ENCODE results near the gene SMARCAL1.

Gene SMARCAL1

GRCh38 chr2:216501854-216502253 lies 89.6 kb downstream of the SMARCAL1 start:
- CTCF ChIA-PET = interaction anchor here (0.7 kb wide), 1 partner anchor 212 kb away, joined by 4 read pairs; no protein-coding TSS in a partner anchor

GRCh38 chr2:216502381-216503158 lies 90.3 kb downstream of the SMARCAL1 start:
- H3K27ac ChIP-seq (ENCODE audit: extremely low read depth, low read depth, low read length) = no peak overlapping the region
- H3K36me3 ChIP-seq (ENCODE audit: control insufficient read depth in 2 of 2, insufficient read depth in 1 of 2, low read length in 2 of 2) = peaks cover 59 to 77% of the 10 kb centered on the region in 2 experiments
- CTCF ChIA-PET = no interaction called here
- POLR2A ChIA-PET = interaction anchor here (1.3 kb wide), 1 partner anchor 91 kb away, joined by 3 read pairs; the partner anchor contains the start of gene SMARCAL1
- H3K4me3 ChIP-seq (ENCODE audit: low read depth, low read length) = no peak overlapping the region
- H3K9me3 ChIP-seq (ENCODE audit: control insufficient read depth, insufficient read depth, low read depth, low read length) = no peaks in the 10 kb centered on the region
- peaks cover 8% of the 10 kb centered on the region; the same call in 1 of the 2 replicates for H3K4me1 ChIP-seq (ENCODE audit: control insufficient read depth, insufficient read depth, low read length)
- TF ChIP-seq ZSCAN23 (tag by site-specific recombination; IDR thresholded peaks at IDR 0.05) = no peak
- TF ChIP-seq ZNF560 (tag by site-specific recombination; IDR thresholded peaks at IDR 0.05; ENCODE audit: borderline replicate concordance) = no peak
- no peak for TF ChIP-seq ZNF24 (tag by site-specific recombination; IDR thresholded peaks at IDR 0.05)
- TF ChIP-seq, protein P1, sequence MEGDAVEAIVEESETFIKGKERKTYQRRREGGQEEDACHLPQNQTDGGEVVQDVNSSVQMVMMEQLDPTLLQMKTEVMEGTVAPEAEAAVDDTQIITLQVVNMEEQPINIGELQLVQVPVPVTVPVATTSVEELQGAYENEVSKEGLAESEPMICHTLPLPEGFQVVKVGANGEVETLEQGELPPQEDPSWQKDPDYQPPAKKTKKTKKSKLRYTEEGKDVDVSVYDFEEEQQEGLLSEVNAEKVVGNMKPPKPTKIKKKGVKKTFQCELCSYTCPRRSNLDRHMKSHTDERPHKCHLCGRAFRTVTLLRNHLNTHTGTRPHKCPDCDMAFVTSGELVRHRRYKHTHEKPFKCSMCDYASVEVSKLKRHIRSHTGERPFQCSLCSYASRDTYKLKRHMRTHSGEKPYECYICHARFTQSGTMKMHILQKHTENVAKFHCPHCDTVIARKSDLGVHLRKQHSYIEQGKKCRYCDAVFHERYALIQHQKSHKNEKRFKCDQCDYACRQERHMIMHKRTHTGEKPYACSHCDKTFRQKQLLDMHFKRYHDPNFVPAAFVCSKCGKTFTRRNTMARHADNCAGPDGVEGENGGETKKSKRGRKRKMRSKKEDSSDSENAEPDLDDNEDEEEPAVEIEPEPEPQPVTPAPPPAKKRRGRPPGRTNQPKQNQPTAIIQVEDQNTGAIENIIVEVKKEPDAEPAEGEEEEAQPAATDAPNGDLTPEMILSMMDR (tag by site-specific recombination; IDR thresholded peaks at IDR 0.05) = no peak
- TF ChIP-seq ZNF362 (tag by site-specific recombination; IDR thresholded peaks at IDR 0.05) = no peak
- no peak for TF ChIP-seq ZNF23 (tag by site-specific recombination; IDR thresholded peaks at IDR 0.05; ENCODE audit: borderline replicate concordance)
- TF ChIP-seq, protein P2, sequence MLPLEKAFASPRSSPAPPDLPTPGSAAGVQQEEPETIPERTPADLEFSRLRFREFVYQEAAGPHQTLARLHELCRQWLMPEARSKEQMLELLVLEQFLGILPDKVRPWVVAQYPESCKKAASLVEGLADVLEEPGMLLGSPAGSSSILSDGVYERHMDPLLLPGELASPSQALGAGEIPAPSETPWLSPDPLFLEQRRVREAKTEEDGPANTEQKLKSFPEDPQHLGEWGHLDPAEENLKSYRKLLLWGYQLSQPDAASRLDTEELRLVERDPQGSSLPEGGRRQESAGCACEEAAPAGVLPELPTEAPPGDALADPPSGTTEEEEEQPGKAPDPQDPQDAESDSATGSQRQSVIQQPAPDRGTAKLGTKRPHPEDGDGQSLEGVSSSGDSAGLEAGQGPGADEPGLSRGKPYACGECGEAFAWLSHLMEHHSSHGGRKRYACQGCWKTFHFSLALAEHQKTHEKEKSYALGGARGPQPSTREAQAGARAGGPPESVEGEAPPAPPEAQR (tag by site-specific recombination; IDR thresholded peaks at IDR 0.05) = no peak
- no peak for TF ChIP-seq HOXA7 (CRISPR knock-in tag; IDR thresholded peaks at IDR 0.05; ENCODE audit: borderline replicate concordance)
- TF ChIP-seq ZNF510 (tag by site-specific recombination; IDR thresholded peaks at IDR 0.05; ENCODE audit: insufficient replicate concordance) = no peak
- no peak for TF ChIP-seq ZNF184 (tag by site-specific recombination; IDR thresholded peaks at IDR 0.05)
- TF ChIP-seq ZNF292 (tag by site-specific recombination; IDR thresholded peaks at IDR 0.05; ENCODE audit: borderline replicate concordance, low read depth) = no peak
- no peak for TF ChIP-seq ZSCAN16 (tag by site-specific recombination; IDR thresholded peaks at IDR 0.05)
- no peak for TF ChIP-seq YY2 (tag by site-specific recombination; IDR thresholded peaks at IDR 0.05)
- no peak for TF ChIP-seq ZFP41 (tag by site-specific recombination; IDR thresholded peaks at IDR 0.05; ENCODE audit: borderline replicate concordance)
- no peak for TF ChIP-seq ZNF658 (tag by site-specific recombination; IDR thresholded peaks at IDR 0.05)
- TF ChIP-seq ZNF571 (tag by site-specific recombination; IDR thresholded peaks at IDR 0.05) = no peak
- no peak for TF ChIP-seq ZIC2 (tag by site-specific recombination; IDR thresholded peaks at IDR 0.05)

More at GRCh38 chr2:216501854-216502253, 89.6 kb downstream of the SMARCAL1 start:
- H3K36me3 ChIP-seq (ENCODE audit: control insufficient read depth in 2 of 2, insufficient read depth in 1 of 2, low read length in 2 of 2) = peaks cover 59 to 77% of the 10 kb centered on the region in 2 experiments
- H3K4me3 ChIP-seq (ENCODE audit: low read depth, low read length) = no peak overlapping the region
- POLR2A ChIA-PET = no interaction called here
- H3K27ac ChIP-seq (ENCODE audit: extremely low read depth, low read depth, low read length) = no peak overlapping the region
- no peaks in the 10 kb centered on the region for H3K9me3 ChIP-seq (ENCODE audit: control insufficient read depth, insufficient read depth, low read depth, low read length)
- TF ChIP-seq ZNF175 (tag by site-specific recombination; IDR thresholded peaks at IDR 0.05) (no peak), ZNF10 (tag by site-specific recombination; IDR thresholded peaks at IDR 0.05) (no peak), ZNF747 (tag by site-specific recombination; IDR thresholded peaks at IDR 0.05) (no peak), INSM2 (tag by site-specific recombination; IDR thresholded peaks at IDR 0.05) (no peak), ZNF157 (tag by site-specific recombination; IDR thresholded peaks at IDR 0.05) (no peak), ZNF23 (tag by site-specific recombination; IDR thresholded peaks at IDR 0.05; ENCODE audit: borderline replicate concordance) (no peak), ZNF544 (tag by site-specific recombination; IDR thresholded peaks at IDR 0.05) (no peak), ZNF555 (tag by site-specific recombination; conservative IDR thresholded peaks at IDR 0.05) (no peak), ZNF830 (tag by site-specific recombination; IDR thresholded peaks at IDR 0.05; ENCODE audit: low read depth) (no peak), ZNF239 (tag by site-specific recombination; IDR thresholded peaks at IDR 0.05) (no peak), ZFP41 (tag by site-specific recombination; IDR thresholded peaks at IDR 0.05; ENCODE audit: borderline replicate concordance) (no peak), ZNF366 (tag by site-specific recombination; conservative IDR thresholded peaks at IDR 0.05) (no peak)
- TF ChIP-seq, protein P3, sequence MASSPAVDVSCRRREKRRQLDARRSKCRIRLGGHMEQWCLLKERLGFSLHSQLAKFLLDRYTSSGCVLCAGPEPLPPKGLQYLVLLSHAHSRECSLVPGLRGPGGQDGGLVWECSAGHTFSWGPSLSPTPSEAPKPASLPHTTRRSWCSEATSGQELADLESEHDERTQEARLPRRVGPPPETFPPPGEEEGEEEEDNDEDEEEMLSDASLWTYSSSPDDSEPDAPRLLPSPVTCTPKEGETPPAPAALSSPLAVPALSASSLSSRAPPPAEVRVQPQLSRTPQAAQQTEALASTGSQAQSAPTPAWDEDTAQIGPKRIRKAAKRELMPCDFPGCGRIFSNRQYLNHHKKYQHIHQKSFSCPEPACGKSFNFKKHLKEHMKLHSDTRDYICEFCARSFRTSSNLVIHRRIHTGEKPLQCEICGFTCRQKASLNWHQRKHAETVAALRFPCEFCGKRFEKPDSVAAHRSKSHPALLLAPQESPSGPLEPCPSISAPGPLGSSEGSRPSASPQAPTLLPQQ (tag by site-specific recombination; IDR thresholded peaks at IDR 0.05) = no peak
- H3K4me1 ChIP-seq (ENCODE audit: control insufficient read depth, insufficient read depth, low read length) = peaks cover 8% of the 10 kb centered on the region; the same call in 1 of the 2 replicates

All from HEK293 (cell line).